GM21825 (cell line): Measurements from ENCODE around the gene THADA.
"Not testable (repeated sequence)": the region's sequence is repeated elsewhere in the genome, so short reads cannot be mapped to it uniquely, and the experiment has no call there.

Experiments used
- ATAC-seq: cut with Tn5 transposase; IDR thresholded peaks from one replicate; pipeline ENCODE4 v1.9.1; 2021; ENCODE audit warnings: mild to moderate bottlenecking, moderate library complexity; ENCODE audit not compliant: unreplicated experiment

Gene THADA

GRCh38 chr2:43467891-43468290, 127.9 kb downstream of the THADA start:
- no peak for ATAC-seq

GRCh38 chr2:43465234-43465633, 130.6 kb downstream of the THADA start:
- no peak for ATAC-seq

GRCh38 chr2:43464590-43464989, 131.2 kb downstream of the THADA start:
- ATAC-seq: no peak

GRCh38 chr2:43462866-43463641, 132.8 kb downstream of the THADA start:
- ATAC-seq: no peak

GRCh38 chr2:43461453-43462073, 134.3 kb downstream of the THADA start:
- peak; percentile 85 for ATAC-seq

GRCh38 chr2:43460611-43461365, 135.1 kb downstream of the THADA start:
- ATAC-seq: no peak

- no peak for ATAC-seq
These were observed 135.7 kb downstream of the THADA start for GRCh38 chr2:43460174-43460546.

GRCh38 chr2:43459446-43460173, 136.2 kb downstream of the THADA start:
- no peak for ATAC-seq

- no peak for ATAC-seq
These were observed 137.7 kb downstream of the THADA start for GRCh38 chr2:43458014-43458628.

GRCh38 chr2:43455731-43456642, 139.9 kb downstream of the THADA start:
- ATAC-seq: no peak

GRCh38 chr2:43455296-43455695, 140.5 kb downstream of the THADA start:
- ATAC-seq: no peak

- ATAC-seq: no peak
These were observed 141.0 kb downstream of the THADA start for GRCh38 chr2:43454791-43455190.

GRCh38 chr2:43453179-43454170, 142.4 kb downstream of the THADA start:
- no peak for ATAC-seq

- ATAC-seq: no peak
These were observed 143.5 kb downstream of the THADA start for GRCh38 chr2:43452318-43452731.

GRCh38 chr2:43450617-43451016, 145.2 kb downstream of the THADA start:
- no peak for ATAC-seq

GRCh38 chr2:43448822-43449110, 147.1 kb downstream of the THADA start:
- ATAC-seq: no peak

- no peak for ATAC-seq
These were observed 147.6 kb downstream of the THADA start for GRCh38 chr2:43448011-43448821.

- ATAC-seq: not testable (repeated sequence)
These were observed 149.1 kb downstream of the THADA start for GRCh38 chr2:43446755-43447154.
